Measurements from ENCODE around the gene SLC6A2. TPM values are rescaled to one million over a fixed set of nuclear protein-coding genes. Genes with fewer than 3 reads are reported as not detected.

Gene SLC6A2
- total RNA-seq, 1 experiment from 2014 or later = 0.61 TPM

DNA sequence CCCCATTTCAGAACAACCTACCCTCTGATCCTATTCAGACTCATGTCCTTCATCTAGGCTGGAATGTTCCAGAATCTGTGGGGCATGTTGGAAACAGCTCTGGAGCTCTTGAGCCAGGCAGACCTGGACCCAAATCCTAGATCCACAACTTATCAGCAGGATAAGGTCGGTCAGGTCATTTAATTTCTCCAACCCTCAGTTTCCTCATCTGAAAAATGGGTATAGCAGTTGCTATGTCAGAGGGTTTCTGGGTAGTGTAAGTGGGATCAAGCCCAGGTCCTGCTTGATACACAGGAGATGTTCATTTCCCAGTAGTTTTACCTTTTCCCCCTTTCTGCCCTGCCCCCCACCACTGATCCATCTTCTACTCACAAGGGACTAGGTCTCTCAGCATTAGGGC lies 12.0 kb downstream of the SLC6A2 start:
- H3F3A ChIP-seq (ENCODE audit: insufficient read depth, low read depth) = peaks cover 58% of the 10 kb centered on the region
- no TSS peak for BruUV-seq (replicated peaks)
- H4K20me1 ChIP-seq (ENCODE audit: insufficient read depth) = no peaks in the 10 kb centered on the region
- H3K4me2 ChIP-seq = peak overlapping the region; percentile 78
- H2AFZ ChIP-seq = no peak overlapping the region; the same call in 1 of the 2 replicates
- ChIA-PET POLR2A (ENCODE audit: unreplicated experiment) (interaction anchor here (0.5 to 1.0 kb wide), 3 partner anchors 165 to 167 kb away, joined by 5 to 18 read pairs (median 7); partner anchors contain the start of gene CES1), CTCF (no interaction called here)
- intact Hi-C loops (cut with micrococcal nuclease; ENCODE audit: unreplicated experiment) = loop anchor here (1.0 to 2.0 kb wide), 3 partner anchors 33 to 196 kb away; no protein-coding TSS in a partner anchor
- H3K27ac ChIP-seq = peak overlapping the region; percentile 99
- no peaks in the 10 kb centered on the region for H3K27me3 ChIP-seq (ENCODE audit: insufficient read depth, low read depth)
- no peaks in the 10 kb centered on the region for H3K9me2 ChIP-seq (ENCODE audit: insufficient read depth)
- H3K79me2 ChIP-seq (ENCODE audit: low read depth) = no peaks in the 10 kb centered on the region
- no peak for DNase-seq
- H3K36me3 ChIP-seq (ENCODE audit: low read depth) = no peaks in the 10 kb centered on the region
- H3K4me3 ChIP-seq = peak overlapping the region; percentile 16; the same call in 1 of the 2 replicates
- no peaks in the 10 kb centered on the region for H3K9me3 ChIP-seq (ENCODE audit: insufficient read depth, low read depth)
- H3K4me1 ChIP-seq (replicated peaks; ENCODE audit: insufficient read depth) = peaks cover 82% of the 10 kb centered on the region
- no peak for TF ChIP-seq CTCF (conservative IDR thresholded peaks at IDR 0.05)
- TF ChIP-seq EZH2 (IDR thresholded peaks at IDR 0.05; ENCODE audit: low read depth) = no peak

DNA sequence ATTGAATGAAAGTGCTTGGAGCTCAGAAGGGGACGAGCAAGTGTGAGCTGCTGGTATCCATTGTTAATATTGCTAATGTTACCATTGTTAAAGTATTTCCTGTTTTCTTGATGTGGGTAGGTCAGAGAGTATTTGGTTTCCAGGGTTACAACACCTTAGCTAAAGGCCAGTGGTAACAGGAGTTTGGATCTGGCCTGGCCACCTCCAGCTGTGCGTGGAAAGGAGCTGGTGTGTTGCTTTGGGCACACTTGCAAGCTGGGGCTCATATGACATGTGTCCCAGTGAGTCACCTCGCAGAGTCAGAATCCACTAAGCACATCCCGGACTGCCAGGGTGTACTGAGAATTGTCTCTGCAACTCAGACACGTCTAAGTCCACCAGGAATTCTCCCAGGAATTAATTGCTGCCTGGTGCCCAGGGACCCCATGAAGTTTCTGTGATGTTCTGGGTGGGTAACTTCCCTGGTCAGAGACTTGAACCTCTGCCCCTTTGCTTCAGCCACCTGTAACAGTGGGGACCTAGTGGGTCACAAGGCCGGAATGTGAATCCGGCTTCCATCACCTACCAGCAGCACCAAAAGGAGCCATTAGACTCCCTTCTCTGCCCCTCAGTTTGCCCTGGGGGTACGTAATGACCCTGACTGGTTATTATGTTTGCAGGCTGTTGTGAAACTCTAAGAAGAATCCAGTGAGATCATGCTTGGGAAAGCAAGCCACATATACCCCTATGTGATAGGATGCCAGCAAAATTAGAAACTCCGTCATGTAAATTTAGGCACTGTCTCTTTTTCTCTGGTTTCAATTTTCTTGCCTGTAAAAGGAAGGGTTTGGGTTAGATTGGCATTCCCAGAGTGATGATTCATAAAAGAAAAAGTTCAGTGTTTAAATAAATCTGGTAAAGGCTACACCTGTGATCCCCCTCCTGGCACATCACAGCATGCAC lies 12.8 kb downstream of the SLC6A2 start:
- Histone ChIP-seq H3K27ac (peak overlapping the region; percentile 99), H3K27me3 (ENCODE audit: insufficient read depth, low read depth) (no peaks in the 10 kb centered on the region), H3K4me3 (peak overlapping the region; percentile 45; the same call in 1 of the 2 replicates), H4K20me1 (ENCODE audit: insufficient read depth) (no peaks in the 10 kb centered on the region), H3K4me1 (replicated peaks; ENCODE audit: insufficient read depth) (peaks cover 76% of the 10 kb centered on the region), H3K36me3 (ENCODE audit: low read depth) (no peaks in the 10 kb centered on the region), H3K79me2 (ENCODE audit: low read depth) (no peaks in the 10 kb centered on the region), H3K4me2 (peak overlapping the region; percentile 78), H3K9me2 (ENCODE audit: insufficient read depth) (no peaks in the 10 kb centered on the region), H3K9me3 (ENCODE audit: insufficient read depth, low read depth) (no peaks in the 10 kb centered on the region), H3F3A (ENCODE audit: insufficient read depth, low read depth) (peaks cover 49% of the 10 kb centered on the region), H2AFZ (no peak overlapping the region)
- TF ChIP-seq CTCF (conservative IDR thresholded peaks at IDR 0.05) (no peak), EZH2 (IDR thresholded peaks at IDR 0.05; ENCODE audit: low read depth) (no peak)
- POLR2A ChIA-PET (ENCODE audit: unreplicated experiment) = interaction anchor here (0.5 to 1.0 kb wide), 4 partner anchors 31 to 860 kb away, joined by 3 to 7 read pairs (median 4); partner anchors contain the start of gene CES1
- DNase-seq = peak; percentile 86 to 99
- intact Hi-C loops (cut with micrococcal nuclease; ENCODE audit: unreplicated experiment) = loop anchor here (1.0 to 2.0 kb wide), 3 partner anchors 32 to 197 kb away; no protein-coding TSS in a partner anchor
- BruUV-seq (replicated peaks) = no TSS peak
- CTCF ChIA-PET = no interaction called here

- no peak for DNase-seq
- TF ChIP-seq EZH2 (IDR thresholded peaks at IDR 0.05; ENCODE audit: low read depth) = no peak
- no peak for TF ChIP-seq CTCF (conservative IDR thresholded peaks at IDR 0.05)
- Histone ChIP-seq H3K27ac (no peak overlapping the region), H3K27me3 (ENCODE audit: insufficient read depth, low read depth) (no peaks in the 10 kb centered on the region), H3K9me2 (ENCODE audit: insufficient read depth) (no peaks in the 10 kb centered on the region), H3K9me3 (ENCODE audit: insufficient read depth, low read depth) (no peaks in the 10 kb centered on the region), H3K36me3 (ENCODE audit: low read depth) (no peaks in the 10 kb centered on the region), H3K4me3 (no peak overlapping the region), H3F3A (ENCODE audit: insufficient read depth, low read depth) (peaks cover 37% of the 10 kb centered on the region), H3K4me2 (no peak overlapping the region), H2AFZ (no peak overlapping the region), H3K4me1 (replicated peaks; ENCODE audit: insufficient read depth) (peaks cover 49% of the 10 kb centered on the region), H4K20me1 (ENCODE audit: insufficient read depth) (no peaks in the 10 kb centered on the region), H3K79me2 (ENCODE audit: low read depth) (no peaks in the 10 kb centered on the region)
- ChIA-PET CTCF (no interaction called here), POLR2A (ENCODE audit: unreplicated experiment) (no interaction called here)
- intact Hi-C loops (cut with micrococcal nuclease; ENCODE audit: unreplicated experiment) = no loop called here
- no TSS peak for BruUV-seq (replicated peaks)
Observed at GRCh38 chr16:55671206-55671973, 15.6 kb downstream of the SLC6A2 start.

Measured in PC-9 (cell line).